ENCODE data around the gene CHD9NB. TPM values are rescaled to one million over a fixed set of nuclear protein-coding genes. Genes with fewer than 3 reads are reported as not detected.
A peak's percentile ranks its signal among the peaks of the same experiment; 100 is the strongest.
"Not testable (repeated sequence)": the region's sequence is repeated elsewhere in the genome, so short reads cannot be mapped to it uniquely, and the experiment has no call there.

Gene CHD9NB
- polyA plus RNA-seq, 3 donors: 8.1 to 17.9 (median 10.2) TPM

DNA sequence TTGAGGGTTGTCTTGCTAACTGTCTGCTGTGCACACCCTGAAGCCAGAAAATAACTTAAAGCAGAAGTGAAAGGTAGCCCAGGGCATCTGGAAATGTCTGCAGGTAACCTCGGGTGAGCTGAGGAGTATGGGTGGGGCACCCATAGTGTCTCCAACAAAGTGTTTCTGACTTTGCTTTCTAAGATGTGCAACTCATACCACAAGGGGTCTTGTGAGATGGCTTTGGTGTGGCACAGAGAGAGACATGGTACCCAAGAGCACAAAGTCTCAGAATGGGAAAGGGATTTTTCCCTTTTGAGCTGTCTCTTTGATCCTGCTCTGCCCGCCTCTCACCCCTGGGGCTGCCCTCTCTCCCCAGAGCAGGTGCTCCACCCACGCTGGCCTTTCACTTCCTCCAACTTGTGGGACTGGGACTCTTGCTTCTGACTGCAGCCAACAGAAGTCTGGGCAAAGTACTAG, 9.0 kb upstream of the CHD9NB start:
- DNase-seq (ENCODE audit: extremely low read depth in 1 of 11, low read depth in 9 of 11, low spot score in 4 of 11): no peak

DNA sequence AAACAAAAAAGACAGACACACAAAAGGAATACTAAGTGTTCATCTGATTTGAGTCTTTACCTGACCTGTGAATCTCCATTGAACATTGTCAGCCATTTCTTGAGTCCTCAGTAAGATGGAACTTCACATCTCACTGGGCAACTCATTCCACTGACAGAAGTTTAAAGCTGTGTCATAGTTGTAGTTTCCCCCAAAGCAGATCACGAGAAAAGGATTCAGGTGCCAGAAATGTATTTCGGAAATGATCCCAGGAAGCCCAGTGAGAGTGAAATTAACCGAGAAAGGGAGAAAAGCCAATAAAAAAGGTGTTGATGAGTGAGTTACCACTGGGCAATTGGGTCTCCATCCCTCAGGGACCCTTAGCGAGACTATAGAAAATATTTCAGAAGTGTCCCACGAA, 8.6 kb upstream of the CHD9NB start:
- no peak for DNase-seq (ENCODE audit: extremely low read depth in 1 of 11, low read depth in 9 of 11, low spot score in 4 of 11)

DNA sequence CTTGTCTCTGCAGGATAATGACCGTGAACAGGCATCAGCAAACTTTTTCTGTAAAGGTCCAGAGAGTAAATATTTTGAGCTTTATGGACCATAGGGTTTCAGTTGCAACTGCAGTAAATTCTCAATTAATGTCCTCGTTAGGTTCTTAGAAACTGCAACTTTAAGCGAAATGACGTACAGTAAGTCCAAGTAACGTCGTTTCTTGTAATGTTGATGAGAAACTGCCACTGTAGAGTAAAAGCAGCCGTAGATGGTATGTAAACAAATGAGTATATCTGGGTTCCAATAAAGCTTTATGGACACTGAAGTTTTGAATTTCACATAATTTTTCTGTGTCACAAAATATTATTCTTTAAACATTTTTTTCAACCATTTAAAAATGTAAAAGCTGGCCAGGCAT, 7.0 kb upstream of the CHD9NB start:
- no peak for DNase-seq (ENCODE audit: extremely low read depth in 1 of 11, low read depth in 9 of 11, low spot score in 4 of 11)

DNA sequence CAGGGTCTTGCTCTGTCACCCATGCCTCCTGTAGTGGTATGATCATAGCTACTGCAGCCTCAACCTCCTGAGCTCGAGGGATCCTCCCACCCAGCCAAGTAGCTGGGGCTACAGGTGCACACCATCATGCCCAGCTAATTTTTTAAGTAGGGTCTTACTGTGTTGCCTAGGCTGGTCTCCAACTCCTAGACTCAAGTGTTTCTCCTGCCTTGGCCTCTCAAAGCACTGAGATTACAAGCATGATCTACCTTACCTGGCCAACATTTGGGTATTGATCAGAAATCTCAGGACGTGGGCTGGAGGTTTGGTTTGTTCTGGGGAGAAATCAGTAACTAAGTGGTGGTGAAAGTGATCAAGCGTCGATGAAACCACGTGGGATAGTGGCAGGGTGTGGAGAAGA, 6.2 kb upstream of the CHD9NB start:
- no peak for DNase-seq (ENCODE audit: extremely low read depth in 1 of 11, low read depth in 9 of 11, low spot score in 4 of 11)

DNA sequence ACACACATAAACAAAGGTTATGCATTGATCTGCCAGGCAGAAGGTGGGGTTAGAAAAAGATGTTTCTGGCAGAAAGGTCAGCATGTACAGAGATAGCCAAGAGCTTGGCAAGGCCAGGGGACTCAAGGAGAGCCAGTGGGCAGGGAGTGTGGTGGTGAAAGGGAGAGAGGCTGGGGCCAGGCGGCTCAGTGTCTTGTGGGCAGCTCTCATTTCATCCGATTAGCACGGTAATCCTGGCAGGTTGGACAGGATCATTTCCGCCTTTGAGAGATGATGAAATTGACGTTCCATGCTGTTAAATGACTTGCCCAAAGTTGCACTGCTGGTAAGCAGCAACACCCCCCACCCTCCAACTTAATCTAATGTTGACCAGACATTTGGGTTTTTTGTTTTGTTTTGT, 5.7 kb upstream of the CHD9NB start:
- no peak for DNase-seq (ENCODE audit: extremely low read depth in 1 of 11, low read depth in 9 of 11, low spot score in 4 of 11)

DNA sequence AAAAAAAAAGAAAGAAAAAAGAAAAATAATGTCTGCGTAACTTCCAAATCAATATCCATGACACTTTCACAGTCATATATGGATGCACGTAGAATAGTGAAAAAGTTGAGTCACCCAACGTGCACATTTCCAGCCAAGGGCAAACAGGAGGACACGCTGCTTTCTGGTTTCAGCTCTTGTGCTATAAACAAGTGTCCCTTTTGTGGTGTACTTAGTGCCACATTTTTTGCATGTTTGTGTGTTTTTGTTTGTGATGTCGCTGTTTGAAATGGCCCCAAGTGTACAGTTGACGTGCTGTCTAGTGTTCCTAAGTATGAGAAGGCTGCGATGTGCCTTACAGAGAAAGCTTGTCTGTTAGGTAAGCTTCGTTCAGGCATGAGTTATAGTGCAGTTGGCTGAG, 5.0 kb upstream of the CHD9NB start:
- no peak for DNase-seq (ENCODE audit: extremely low read depth in 1 of 11, low read depth in 9 of 11, low spot score in 4 of 11)

DNA sequence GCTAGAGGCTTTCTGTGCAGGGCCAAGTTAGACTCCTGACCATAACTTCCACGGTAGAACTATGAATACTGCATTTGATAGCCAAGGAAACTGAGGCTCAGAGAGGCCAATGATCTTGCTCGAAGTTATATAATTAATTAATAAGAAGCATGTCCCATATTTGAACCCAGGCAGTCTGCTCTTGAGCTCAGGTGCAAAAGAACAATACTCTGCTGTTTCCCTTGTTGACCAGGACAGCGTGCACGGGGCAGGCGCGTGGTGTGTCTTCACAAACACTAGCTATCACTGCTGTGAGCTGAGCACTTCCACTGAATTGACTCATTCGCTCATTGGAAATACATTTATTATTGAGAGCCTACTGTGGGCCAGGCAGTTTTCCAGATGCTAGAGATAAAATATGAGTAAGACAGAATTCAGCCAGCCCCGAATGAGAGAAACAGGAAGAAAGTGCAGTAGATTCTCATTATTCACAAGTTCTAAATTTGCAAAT, 3.7 kb upstream of the CHD9NB start:
- DNase-seq (ENCODE audit: extremely low read depth in 1 of 11, low read depth in 9 of 11, low spot score in 4 of 11): no peak

DNA sequence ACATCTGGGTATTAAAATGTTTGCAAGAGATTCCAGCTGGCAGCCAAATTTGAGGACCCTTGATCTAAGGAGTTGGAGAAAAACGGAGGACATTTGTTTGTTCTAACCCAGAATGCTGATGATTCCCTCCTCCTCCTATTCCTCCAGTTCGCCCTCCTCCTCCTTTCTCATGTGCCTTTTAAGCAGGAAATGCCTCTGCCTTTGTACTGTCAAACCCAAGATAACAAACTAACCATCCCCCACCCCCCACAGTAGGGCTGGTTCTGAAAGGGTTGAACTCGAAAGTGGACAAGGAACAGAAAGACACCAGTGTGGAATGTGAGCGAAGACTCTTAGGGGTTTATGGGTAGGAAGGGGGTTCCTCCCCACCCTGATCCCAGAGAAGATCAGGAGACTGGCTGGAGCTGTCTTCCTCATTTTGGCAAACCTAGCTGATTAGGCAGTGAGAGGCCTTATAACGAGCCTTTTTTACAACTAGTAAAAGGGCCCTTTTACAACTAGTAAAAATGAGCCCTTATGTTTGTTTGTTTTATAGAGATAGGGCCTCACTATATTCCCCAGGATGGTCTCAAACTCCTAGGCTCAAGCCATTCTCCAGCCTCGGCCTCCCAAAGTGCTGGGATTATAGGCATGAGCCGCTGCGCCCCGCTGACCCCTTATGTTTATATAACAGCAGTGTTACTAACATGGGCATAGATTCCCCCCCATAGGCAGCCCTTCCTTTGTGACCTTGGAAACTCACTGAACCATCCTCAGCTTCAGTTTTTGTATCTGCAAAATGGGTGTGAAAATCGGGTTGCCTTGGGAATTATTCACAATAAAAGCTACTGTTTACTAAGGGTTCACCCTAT, 3.1 kb upstream of the CHD9NB start:
- peak in 1 of 11 donors; percentile 45 for DNase-seq (ENCODE audit: extremely low read depth in 1 of 11, low read depth in 9 of 11, low spot score in 4 of 11)

DNA sequence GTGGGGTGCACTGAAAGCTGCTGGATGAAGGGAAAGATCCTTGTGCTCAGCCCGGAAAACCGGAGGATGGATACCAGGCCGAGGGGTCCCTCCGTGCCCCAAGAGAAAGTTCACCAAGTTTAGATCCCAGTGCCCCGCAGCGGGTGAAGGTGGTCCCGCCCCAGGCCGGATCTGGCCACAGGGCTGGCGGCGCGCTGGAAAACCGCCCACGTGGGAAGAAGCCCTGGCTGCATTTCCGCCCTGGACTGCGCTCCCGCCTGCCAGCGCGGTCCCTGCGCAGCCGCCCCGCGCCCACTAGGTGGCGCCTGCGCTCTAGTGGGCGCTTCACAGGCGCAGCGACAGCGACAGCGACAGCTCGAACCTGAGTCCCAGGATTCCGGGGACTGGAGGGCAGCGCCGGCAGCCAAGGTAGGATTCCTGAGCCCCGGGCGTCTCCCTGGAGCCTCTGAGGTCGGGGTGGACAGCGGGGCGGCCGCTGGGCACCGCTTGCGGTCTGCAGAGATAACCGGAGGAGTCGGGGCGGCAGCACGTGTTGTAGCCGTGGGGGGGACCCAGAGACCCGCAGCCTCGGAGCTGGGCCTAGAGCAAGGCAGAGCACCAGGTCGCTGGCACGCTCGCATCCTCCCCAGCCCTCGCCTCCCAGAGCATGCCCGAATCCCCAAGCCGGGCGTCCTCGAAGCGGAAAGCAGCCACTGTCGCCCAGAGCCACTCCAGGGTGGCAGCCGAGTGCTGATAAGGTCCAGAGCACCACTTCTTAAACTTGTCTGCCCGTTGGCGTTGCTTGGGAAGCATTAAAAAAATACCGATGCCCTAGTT, 2.2 kb upstream of the CHD9NB start, which contains the start of gene CHD9:
CHD9 (plus strand) TSS at position 322 of the 816 bp plus-strand sequence. CDS start 101,099 bp downstream, outside the sequence.
- peak in 9 of 11 donors; percentile 77 to 91 (median 87) for DNase-seq (ENCODE audit: extremely low read depth in 1 of 11, low read depth in 9 of 11, low spot score in 4 of 11)

DNA sequence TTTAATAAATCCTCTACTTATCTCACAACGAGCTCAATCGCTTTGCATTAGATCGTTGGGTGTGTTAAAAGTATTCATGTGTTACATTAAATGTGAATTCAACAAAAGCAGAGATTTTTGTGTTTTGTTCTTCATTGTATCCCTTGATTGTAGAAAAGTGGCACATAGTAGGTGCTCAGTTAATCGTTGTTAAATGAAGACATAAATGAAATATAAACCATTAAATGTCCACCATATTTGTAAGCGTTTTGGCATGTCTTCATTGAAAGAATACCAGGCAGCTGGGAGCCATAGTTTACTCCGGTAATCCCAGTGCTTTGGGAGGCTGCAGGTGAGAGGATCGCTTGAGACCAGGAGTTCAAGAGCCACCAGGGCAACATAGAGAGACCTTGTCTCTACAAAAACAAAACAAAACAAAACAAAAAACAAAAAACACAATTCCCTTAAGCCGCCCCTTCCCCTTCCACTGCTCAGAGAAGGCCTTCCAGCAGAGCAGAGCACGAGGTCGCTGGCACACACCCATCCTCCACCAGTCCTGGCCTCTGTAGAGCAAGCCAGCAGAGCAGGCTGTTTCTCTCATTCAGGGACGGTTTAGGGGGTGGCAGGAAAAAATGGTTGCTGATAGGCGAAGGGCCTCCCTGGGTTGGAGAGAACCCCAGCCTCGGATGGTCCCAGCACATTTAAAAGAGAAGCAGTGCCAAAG, 1.4 kb upstream of the CHD9NB start:
- no peak for DNase-seq (ENCODE audit: extremely low read depth in 1 of 11, low read depth in 9 of 11, low spot score in 4 of 11)

DNA sequence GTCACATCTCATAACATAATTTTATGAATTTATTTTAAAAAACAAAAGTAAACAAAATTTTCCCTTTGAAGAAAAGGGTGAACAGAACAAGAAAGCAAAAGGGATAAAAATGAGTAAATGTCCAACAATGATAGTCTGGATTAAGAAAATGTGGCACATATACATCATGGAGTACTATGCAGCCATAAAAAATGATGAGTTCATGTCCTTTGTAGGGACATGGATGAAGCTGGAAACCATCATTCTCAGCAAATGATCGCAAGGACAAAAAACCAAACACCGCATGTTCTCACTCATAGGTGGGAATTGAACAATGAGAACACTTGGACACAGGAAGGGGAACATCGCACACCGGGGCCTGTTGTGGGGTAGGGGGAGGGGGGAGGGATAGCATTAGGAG, 1.4 kb downstream of the CHD9NB start:
- DNase-seq (ENCODE audit: extremely low read depth in 1 of 11, low read depth in 9 of 11, low spot score in 4 of 11): not testable (repeated sequence)

DNA sequence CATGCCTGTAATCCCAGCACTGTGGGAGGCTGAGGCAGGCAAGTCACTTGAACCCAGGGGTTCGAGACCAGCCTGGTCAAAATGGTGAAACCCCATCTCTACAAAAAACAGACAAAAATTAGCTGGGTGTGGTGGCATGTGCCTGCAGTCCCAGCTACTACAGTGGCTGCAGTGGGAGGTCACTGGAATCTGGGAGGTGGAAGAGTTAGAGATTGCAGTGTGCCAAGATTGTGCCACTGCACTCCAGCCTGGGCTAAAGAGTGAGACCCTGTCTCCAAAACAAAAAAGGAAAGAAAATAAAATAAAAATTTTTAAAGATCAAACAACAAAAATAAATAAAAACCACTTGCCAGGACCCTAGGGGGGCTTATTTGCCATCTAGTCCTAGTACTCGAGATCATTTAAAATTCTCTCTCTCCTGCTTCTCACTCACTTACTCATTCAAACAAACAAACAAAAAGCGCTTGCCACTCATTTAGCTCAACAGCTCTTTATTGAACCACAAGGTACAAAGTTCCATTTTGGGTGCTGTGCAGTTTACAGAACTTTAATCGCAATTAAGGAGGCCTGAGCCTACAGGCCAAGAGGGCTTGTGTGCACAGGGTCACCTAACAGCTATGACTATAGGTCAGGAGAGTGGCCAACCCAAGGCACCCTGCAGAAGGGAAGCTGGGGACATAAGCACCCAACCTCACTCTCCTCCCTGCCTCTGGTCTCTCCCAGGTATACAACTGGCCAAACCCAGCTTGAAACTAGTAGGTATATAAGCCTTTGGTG, 4.4 kb downstream of the CHD9NB start:
- DNase-seq (ENCODE audit: extremely low read depth in 1 of 11, low read depth in 9 of 11, low spot score in 4 of 11): no peak

DNA sequence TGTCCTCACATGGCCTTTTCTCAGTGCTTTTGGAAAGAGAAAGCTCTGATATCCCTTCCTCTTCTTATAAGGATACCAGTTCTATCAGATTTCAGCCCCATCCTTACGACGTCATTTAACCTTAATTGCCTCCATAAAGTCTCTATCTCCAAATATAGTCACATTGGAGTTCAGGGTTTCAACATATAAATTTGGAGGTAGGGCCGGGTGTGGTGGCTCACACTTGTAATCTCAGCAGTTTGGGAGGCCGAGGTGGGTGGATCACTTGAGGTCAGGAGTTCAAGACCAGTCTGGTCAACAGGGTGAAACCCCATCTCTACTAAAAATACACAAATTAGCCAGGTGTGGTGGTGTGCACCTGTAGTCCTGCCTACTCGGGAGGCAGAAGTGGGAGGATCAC, 5.2 kb downstream of the CHD9NB start:
- DNase-seq (ENCODE audit: extremely low read depth in 1 of 11, low read depth in 9 of 11, low spot score in 4 of 11): not testable (repeated sequence)

DNA sequence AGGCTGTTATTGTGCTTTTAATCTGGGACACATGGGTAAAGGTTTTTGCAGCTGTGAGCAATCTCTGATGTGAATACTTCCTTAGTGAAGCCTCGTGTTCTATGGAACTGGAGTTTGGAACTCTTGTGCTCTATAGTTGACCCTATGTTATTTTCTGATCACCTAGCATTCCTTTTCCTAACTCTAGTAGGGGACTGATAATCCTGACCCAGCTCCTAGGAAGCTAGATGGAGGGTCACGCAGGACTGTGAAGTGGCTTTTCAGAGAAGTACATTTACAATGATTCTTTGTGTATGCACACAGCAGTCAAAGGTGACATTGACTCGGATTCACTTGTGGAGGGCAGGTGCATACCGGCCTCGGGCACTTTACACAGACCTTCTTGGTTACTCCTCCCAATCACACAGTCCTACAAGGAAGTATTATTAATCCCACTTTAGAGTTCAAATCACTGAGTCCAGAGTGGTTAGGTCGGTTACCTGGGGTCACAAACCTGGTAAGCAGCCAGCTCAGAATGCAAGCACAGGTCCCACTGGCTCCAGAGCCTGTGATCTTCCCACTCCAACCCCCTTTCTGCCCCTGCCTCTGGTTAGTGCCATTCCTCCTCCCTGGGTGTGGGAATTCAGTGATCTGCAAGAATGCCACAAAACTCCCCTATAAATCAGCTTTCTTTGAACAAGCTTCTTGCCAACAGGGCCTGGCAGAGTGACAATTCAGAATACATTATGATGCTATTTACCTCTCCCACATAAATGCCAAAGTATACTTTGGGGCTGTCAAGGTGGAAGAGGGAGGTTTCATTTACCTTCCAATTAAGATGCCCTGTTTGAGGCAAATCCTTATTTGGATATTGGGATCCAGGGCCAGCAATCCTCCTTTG, 7.1 kb downstream of the CHD9NB start:
- DNase-seq (ENCODE audit: extremely low read depth in 1 of 11, low read depth in 9 of 11, low spot score in 4 of 11): no peak

DNA sequence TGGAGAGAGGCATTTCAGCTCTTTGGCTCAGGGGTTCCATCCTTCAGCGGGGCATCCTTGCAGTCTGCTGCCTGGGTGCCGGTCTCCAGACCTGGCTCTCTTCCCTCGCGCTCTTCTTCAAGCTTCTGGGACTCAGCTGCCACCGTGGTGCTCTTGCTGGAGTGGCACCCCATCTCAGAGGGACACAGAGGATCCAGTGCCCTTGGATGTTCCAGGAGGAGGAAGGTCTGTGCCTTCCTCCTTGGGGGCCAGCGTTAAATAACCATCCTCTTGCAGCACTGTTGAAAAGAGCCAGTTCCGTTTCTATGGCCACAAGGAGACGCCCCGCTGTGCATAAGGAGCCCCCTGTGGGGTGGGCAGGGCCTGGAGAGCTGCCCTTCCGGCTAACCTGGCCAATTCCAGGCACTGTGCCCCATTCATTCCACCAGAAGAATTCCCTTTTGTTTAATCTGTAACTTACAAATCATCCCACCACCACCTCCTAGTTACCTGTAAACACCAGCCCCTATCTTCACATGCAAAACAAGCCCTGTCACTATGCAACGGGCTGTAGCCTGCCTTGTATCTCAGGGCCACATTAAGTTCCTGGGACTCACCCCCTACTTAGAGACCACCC, 8.6 kb downstream of the CHD9NB start:
- peak in 3 of 11 donors; percentile 52 to 70 (median 68) for DNase-seq (ENCODE audit: extremely low read depth in 1 of 11, low read depth in 9 of 11, low spot score in 4 of 11)

DNA sequence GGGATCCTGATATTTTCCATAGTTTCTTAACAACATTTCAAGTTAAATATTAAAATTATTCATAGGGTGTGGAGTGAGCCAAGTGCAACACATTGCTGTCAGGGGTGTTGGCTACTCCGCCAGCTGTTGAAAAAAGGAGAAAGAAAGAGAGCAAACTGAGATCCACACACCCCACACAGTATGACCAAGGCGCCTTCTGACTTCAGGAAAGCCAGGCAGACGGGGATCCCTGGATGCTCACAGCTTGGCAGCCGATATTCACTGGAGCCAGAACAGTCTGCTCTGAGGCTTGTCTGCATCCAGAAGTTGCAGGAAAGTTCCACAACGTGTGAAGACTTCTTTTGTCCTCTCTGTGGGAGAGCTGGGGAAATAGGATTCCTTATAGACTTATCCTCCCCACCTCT, 9.3 kb downstream of the CHD9NB start:
- no peak for DNase-seq (ENCODE audit: extremely low read depth in 1 of 11, low read depth in 9 of 11, low spot score in 4 of 11)

DNA sequence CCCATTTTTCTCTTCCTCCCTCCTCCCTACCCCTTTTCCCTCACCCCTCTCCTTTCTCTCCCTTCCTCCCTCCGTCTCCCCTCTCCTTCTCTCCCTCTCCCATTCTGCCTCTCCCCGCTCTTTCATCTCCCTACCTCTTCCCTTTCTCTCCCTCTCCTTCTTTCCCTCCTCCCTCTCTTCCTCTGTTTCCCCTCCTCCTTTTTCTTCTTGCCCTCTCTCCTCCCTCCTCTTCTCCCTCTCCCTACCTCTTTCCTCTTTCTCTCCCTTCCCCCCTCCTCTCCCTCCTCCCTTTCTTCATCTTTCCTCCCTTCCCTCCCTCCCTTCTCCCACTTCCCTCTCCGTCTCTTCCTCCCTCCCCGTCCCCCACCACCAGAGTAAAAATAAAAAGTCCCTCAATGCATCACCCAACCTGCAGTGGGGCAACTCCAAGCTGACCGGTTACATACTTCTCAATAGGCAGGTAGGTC, 10.4 kb downstream of the CHD9NB start:
- DNase-seq (ENCODE audit: extremely low read depth in 1 of 11, low read depth in 9 of 11, low spot score in 4 of 11): no peak
